ENCODE results near the gene CDH6. TPM values are rescaled to one million over a fixed set of nuclear protein-coding genes. Genes with fewer than 3 reads are reported as not detected.
"Not testable (repeated sequence)": the region's sequence is repeated elsewhere in the genome, so short reads cannot be mapped to it uniquely, and the experiment has no call there.

CDH6 gene
- total RNA-seq, 1 donor from 2014 or later, result 1.3 TPM

DNA sequence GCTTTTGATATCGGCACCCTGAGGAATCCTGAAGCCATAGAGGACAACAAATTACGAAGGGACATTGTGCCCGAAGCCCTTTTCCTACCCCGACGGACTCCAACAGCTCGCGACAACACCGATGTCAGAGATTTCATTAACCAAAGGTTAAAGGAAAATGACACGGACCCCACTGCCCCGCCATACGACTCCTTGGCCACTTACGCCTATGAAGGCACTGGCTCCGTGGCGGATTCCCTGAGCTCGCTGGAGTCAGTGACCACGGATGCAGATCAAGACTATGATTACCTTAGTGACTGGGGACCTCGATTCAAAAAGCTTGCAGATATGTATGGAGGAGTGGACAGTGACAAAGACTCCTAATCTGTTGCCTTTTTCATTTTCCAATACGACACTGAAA lies 129.5 kb downstream of the CDH6 start:
- DNase-seq (ENCODE audit: low spot score) (no peak), ATAC-seq (no peak)

DNA sequence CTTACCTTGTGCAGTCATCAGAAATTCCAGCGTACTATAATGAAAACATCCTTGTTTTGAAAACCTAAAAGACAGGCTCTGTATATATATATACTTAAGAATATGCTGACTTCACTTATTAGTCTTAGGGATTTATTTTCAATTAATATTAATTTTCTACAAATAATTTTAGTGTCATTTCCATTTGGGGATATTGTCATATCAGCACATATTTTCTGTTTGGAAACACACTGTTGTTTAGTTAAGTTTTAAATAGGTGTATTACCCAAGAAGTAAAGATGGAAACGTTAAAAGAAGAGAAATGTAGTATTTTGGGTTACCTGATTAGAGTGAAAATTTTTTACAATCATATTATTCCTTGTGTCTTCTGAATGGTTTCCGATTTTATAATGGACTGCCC lies 131.4 kb downstream of the CDH6 start:
- DNase-seq (ENCODE audit: low spot score) (no peak), ATAC-seq (no peak)

GRCh38 chr5:31328040-31328733 lies 134.7 kb downstream of the CDH6 start:
- no peak for DNase-seq (ENCODE audit: low spot score)

GRCh38 chr5:31329715-31330114 lies 136.2 kb downstream of the CDH6 start:
- DNase-seq (ENCODE audit: low spot score), result no peak
- ATAC-seq, result no peak

More at GRCh38 chr5:31328040-31328733, 134.7 kb downstream of the CDH6 start:
- ATAC-seq, result no peak

DNA sequence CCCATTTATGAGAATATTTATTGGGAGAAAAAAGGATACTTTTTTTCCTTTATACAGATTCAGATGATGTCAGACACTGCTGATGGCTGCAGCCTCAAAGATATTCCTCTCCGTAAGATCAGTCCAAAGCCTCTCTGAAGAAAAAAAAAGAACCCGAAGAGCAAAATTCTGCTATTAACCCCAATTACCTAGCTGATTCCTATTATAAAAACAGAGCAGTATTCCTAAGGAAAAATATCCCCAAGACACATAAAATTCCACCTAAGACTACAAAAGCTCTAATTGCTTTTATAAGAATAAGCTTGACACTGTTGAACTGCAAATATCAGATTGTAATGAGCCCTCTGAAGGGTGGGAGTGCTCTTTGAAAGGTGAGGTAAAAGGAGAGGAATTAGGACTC lies 138.7 kb downstream of the CDH6 start:
- no peak for DNase-seq (ENCODE audit: low spot score)
- ATAC-seq, result no peak

DNA sequence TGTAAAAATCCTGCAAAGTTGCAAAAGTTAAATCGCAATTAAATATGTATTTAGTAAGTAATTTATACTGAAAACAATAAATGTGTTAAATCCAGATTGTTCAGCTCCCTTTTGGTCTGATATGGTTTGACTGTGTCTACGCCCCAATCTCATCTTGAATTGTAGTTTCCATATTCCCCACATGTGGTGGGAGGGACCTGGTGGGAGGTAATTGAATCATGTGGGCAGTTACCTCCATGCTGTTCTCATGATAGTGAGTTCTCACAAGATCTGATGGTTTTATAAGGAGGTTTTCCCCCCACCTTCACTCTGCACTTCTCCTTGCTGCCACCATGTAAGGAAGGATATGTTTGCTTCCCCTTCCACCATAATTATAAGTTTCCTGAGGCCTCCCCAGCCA lies 140.0 kb downstream of the CDH6 start:
- DNase-seq (ENCODE audit: low spot score), result no peak
- ATAC-seq, result no peak

- ATAC-seq, result no peak
Measured at GRCh38 chr5:31334061-31334860, 140.8 kb downstream of the CDH6 start.

GRCh38 chr5:31335456-31335855 lies 142.0 kb downstream of the CDH6 start:
- DNase-seq (ENCODE audit: low spot score), result no peak
- no peak for ATAC-seq

More at GRCh38 chr5:31334061-31334860, 140.8 kb downstream of the CDH6 start:
- DNase-seq (ENCODE audit: low spot score), result no peak

- DNase-seq (ENCODE audit: low spot score) (no peak), ATAC-seq (no peak)
Measured at GRCh38 chr5:31343946-31344345, 150.5 kb downstream of the CDH6 start.

GRCh38 chr5:31346896-31347551 lies 153.5 kb downstream of the CDH6 start:
- ATAC-seq, result no peak
- DNase-seq (ENCODE audit: low spot score), result no peak

- no peak for ATAC-seq
- DNase-seq (ENCODE audit: low spot score), result no peak
Measured at GRCh38 chr5:31347552-31347905, 154.0 kb downstream of the CDH6 start.

DNA sequence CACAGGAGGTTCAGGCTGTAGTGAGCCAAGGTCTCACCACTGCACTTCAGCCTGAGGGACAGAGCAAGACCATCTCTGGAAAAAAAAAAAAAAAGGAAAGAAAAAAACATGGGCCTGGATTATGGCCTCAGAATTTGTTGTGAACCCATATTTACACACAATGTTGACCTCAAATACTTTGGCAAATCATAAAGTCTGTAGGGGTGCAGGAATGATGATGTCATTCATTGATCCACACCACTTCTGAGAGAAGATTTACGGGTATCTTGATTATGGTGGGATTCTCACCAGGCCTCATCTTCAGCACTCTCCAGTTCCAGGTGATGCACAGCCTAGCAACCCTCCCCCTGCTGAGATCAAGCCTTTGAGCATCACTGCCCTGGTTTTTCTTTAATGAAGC lies 156.9 kb downstream of the CDH6 start:
- ATAC-seq, result no peak
- DNase-seq (ENCODE audit: low spot score), result no peak

DNA sequence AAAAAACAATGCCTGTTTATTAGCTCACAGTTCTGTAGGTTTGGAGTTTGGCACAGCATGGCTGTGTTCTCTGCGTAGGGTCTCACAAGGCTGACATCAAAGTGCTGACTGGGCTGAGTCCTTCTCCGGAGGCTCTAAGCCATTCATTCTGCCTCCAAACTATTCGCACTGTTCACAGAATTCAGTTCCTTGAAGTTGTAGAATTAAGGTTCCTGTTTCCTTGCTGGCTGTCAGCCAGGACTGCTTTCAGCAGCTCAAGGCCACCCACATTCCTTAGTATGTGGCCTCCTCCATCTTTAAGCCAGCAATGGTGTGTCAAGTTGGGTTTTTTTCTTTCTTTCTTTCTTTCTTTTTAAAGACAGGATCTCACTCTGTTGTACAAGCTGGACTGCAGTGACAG lies 161.9 kb downstream of the CDH6 start:
- DNase-seq (ENCODE audit: low spot score) (no peak), ATAC-seq (no peak)

- no peak for ATAC-seq
Measured at GRCh38 chr5:31357038-31357437, 163.6 kb downstream of the CDH6 start.

DNA sequence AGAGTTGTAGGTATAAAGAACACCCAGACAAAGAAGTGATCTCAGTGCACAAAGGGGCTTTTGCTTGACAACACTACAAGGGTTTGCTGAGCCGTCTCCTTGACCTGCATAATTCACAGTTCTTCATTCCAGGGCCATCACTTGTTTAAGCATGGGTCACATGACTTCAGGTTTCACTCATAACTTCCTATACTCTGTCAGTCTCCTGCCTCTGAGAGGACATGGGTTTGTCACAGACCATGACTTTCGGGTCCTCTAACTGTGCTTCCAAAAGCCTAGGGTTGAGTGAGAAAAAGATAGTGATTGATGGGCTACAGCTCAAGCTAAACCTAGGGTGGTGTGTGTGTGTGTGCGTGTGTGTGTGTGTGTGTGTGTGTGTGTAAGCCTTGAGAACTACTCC lies 166.4 kb downstream of the CDH6 start:
- DNase-seq (ENCODE audit: low spot score) (no peak), ATAC-seq (no peak)

More at GRCh38 chr5:31357038-31357437, 163.6 kb downstream of the CDH6 start:
- no peak for DNase-seq (ENCODE audit: low spot score)

DNA sequence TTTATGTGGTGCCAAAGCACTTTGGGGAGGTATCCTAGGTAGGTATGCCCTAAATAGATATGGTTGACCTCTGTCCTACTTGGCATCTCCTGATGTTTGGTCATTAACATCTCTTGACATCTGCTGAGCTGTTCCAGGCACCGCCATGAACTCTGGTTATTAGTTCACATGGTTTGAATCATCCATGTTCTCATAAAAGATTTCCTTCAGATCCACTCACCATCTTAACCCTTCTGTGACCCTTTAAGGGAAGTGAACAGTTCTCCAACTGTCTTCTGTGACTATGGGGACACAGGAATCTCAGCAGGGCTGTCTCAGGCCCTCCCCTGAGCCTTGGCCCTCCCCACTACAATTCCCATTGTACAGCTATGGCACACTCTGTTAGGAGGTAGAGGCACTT lies 167.7 kb downstream of the CDH6 start:
- DNase-seq (ENCODE audit: low spot score) (no peak), ATAC-seq (no peak)

DNA sequence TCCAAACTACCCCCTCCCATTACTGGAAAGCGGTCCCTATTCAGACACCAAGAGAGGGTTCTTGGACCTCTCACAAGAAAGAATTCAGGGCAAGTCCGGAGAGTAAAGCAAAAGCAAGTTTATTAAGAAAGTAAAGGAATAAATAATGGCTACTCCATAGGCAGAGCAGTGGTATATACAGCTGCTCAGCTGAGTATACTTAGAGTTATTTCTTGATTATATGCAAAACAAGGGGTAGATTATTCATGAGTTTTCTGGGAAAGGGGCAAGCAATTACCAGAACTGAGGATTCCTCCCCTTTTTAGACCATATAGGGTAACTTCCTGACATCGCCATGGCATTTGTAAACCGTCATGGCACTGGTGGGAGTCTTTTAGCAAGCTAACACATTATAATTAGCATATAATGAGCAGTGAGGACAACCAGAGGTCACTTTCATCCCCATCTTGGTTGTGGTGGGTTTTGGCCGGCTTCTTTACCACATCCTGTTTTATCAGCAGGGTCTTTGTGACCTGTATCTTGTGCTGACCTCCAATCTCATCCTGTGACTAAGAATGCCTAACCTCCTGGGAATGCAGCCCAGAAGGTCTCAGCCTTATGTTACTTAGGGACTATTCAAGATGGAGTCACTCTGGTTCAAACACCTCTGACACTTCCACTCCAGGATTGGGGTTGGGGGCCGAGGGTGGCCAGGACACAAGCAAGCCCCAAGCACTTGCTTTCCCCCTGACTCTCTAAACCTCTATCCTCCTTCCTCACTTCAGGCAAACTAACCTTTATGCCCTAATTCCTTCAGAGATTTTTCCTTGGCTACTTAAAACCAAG lies 168.4 kb downstream of the CDH6 start:
- ATAC-seq; DNase-seq (ENCODE audit: low spot score): not testable (repeated sequence)

- no peak for DNase-seq (ENCODE audit: low spot score)
- ATAC-seq, result no peak
Measured at GRCh38 chr5:31362529-31362900, 169.0 kb downstream of the CDH6 start.

- ATAC-seq, result no peak
Measured at GRCh38 chr5:31362931-31363568, 169.6 kb downstream of the CDH6 start.

GRCh38 chr5:31364881-31365636 lies 171.6 kb downstream of the CDH6 start:
- DNase-seq (ENCODE audit: low spot score) (no peak), ATAC-seq (no peak)

More at GRCh38 chr5:31362931-31363568, 169.6 kb downstream of the CDH6 start:
- no peak for DNase-seq (ENCODE audit: low spot score)
